CD4-positive, alpha-beta T cell treated with Interleukin-10 for 1 hour (primary cell): ENCODE data around the gene EYS.

Experiments used
- DNase-seq: peaks from one replicate; pipeline ENCODE4 v3.0.0-alpha.2; 2020

EYS gene

GRCh38 chr6:64197246-64197645 lies 1509.8 kb downstream of the EYS start:
- DNase-seq, result no peak

DNA sequence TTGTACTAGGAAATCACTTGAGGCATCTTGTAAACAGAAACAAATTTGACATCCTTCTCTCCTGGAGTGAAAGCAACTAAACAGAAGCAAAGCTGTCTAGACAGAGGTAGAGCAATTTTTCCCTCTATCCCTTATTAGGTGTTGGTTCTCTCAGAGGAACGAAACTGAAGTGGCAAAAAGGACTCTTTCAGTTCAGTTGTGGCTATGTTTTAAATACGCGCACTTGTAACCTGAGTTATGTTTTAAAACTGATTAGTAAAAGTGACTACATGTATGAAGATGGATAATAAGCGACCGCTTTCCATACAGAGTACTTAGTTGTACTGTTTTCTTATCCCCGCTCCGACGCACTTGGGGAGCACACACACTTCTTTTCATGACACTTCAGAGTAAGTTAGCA lies 1520.4 kb downstream of the EYS start:
- no peak for DNase-seq

GRCh38 chr6:64185621-64186020 lies 1521.4 kb downstream of the EYS start:
- DNase-seq, result no peak

DNA sequence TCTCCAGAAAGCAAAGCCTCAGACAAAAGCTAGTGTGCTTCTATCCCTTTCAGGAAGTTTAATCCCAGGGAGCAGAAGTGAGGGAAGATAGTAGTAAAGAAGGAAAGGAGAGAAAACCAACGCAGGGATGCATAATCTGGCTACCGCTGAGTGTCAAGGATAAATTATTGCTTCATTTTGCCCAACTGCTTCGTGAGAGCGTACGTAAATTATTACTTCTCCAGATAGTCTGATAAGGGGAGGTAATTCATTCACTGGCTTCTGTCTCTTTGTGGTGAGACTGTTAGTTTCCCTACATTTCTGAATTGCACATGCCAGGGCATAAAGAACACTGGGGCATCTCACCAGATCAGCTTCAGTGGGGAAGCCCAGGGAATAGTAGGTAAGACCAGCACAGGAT lies 1531.7 kb downstream of the EYS start:
- no peak for DNase-seq

DNA sequence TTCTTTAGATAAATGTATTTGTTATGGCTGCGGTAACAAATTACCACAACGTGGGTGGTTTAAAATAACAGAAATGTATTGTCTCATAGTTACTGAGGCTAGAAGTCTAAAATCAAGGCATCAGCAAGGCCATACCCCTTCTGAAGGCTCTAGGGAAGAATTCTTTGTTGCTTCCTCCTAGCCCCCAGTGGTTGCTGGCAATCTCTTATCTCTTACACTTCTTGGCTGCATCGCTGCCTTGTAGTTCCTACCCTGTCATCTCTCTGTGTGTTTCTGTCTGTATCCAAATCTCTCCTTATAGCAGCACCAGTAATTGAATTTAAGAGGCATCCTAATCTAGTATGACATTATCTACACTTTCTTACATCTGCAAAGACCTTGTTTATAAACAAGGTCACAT lies 1536.7 kb downstream of the EYS start:
- no peak for DNase-seq

- no peak for DNase-seq
Measured at GRCh38 chr6:64160486-64160885, 1546.5 kb downstream of the EYS start.

GRCh38 chr6:64155063-64155462 lies 1552.0 kb downstream of the EYS start:
- no peak for DNase-seq

- no peak for DNase-seq
Measured at GRCh38 chr6:64146876-64147275, 1560.2 kb downstream of the EYS start.

- no peak for DNase-seq
Measured at GRCh38 chr6:64146094-64146493, 1560.9 kb downstream of the EYS start.

DNA sequence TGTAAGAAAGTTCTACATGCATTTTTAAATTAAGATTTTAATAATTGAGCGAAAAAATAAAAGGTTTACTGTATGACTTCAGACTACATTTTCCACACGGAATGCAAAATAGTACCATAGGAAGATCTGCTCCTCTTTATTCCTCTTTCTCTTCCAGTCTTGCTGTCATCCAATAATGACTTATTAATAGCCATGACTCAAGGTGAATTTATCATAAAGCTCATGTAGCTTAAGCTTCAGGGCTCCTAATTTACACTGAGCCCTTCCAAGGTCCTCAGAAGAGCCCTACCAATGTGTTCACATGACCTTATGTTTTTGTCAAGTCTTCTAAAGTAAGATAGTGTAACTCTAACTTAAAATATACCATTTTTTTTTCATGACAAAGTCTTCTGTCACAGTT lies 1561.4 kb downstream of the EYS start:
- no peak for DNase-seq

- no peak for DNase-seq
Measured at GRCh38 chr6:64143101-64143500, 1563.9 kb downstream of the EYS start.

DNA sequence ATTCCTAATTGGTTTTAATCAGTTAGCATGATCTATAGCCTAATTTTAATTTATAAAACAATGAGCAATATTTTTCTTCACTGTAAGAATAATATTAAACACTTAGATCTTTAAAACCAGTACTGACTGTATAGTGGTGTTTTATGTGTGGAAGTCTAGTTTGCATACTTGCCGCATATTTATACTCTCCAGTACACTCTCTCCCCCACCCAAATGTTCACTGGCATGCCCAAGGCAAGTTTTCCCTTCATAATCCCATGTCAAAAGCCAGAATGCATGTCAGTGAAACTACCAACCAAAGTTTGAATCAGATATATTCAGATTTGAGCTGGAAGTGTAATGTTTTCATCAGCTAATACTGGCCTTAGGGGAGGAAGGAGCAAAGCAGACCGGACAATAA lies 1565.3 kb downstream of the EYS start:
- no peak for DNase-seq

DNA sequence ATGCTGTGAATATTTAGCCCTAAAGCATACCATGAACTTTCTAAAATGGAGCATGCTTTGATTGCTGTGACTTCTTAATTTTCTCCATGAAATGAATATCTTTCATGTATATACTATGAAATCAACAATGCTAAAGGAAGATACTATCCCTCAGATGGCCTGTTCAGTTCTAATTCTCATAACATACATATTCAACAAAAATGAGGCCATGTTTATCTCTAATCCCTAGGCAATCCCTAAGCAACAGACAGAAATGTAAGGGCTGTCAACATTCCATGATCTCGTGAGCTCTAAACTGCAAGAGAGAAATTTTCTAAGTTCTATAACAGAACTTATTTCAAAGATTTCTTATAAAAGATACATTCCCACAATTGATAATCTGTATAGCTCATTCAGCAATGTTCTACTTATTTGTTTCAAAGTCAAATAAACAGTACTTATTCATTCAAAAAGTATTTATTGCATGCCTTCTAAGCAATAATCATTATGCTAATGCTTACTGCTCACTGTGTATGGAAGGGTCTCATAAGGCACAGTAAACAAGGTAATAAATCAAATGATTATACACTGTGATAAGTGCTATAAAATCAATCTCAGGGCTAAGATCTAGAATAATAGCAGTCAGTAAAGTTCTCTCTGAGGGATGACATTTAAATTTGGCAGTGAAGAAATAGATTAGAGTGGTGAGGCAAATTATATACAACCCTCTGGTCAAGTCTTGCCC lies 1578.6 kb downstream of the EYS start:
- no peak for DNase-seq

GRCh38 chr6:64123761-64124633 lies 1583.0 kb downstream of the EYS start:
- DNase-seq, result no peak

DNA sequence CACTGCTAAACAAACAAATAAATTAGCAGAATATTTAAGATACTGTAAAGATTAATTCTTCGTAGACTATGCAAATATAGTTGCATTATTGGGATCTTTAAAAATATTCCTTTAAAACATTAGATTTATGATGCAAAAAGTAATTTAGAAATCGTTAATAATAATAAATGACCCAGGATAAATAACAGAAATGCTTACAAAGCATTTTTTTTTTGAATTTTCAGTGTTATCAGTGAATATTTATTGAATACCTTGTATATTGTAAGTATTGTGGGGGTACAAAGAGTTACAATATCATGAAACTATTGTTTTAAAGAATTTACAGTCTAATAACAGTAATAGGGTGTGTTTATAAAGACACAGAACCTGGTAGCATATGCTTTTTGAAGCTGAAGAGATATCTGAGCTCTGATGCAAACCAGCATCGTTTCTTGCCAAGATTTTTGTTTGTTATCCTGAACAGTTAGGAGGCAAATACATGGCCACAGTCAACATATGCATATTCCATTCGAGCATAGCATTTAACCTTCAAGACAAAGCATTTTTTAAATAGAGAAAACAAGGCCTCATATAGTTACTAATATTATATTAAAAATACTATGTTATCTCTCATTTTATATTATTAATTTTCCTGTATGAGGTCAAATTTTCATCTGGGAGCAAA lies 1584.2 kb downstream of the EYS start:
- no peak for DNase-seq

- no peak for DNase-seq
Measured at GRCh38 chr6:64121011-64121565, 1585.9 kb downstream of the EYS start.

DNA sequence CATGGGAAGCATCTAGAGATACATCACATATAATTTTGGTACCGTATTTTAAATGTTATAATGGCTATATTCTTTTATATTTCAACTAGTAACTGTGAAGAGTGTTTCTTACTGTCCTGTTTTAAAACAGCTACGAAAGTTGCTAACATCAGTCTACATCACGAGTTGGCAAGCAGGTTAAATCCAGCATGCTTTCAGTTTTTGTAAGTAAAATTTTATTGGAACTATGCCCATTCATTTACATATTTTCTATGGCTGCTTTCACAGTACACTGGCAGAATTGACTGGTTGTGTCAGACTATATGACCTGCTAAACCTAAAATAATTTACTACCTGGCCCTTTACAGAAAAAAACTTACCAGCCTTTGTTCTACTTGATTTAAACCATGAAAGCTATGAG lies 1593.3 kb downstream of the EYS start:
- DNase-seq, result no peak

DNA sequence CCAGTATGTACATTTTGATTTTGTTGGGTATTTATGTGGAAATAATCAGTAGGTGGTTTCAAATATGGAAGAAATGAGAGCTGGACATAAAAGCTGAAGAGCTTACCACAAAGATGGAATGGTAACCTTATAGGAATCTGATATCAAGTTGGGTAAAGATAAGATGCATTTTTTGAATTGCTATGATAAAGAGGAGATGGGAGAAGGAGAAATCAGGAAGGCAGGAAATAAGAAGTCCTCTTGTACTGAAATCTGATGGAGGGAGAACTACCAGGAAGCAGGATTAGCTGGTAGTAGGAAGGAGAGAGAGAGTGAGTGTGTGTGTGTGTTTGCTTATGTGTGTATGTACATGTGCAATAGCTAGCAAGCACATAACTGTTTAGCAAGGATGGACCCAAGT lies 1603.0 kb downstream of the EYS start:
- DNase-seq, result no peak

- no peak for DNase-seq
Measured at GRCh38 chr6:64103480-64103879, 1603.5 kb downstream of the EYS start.

DNA sequence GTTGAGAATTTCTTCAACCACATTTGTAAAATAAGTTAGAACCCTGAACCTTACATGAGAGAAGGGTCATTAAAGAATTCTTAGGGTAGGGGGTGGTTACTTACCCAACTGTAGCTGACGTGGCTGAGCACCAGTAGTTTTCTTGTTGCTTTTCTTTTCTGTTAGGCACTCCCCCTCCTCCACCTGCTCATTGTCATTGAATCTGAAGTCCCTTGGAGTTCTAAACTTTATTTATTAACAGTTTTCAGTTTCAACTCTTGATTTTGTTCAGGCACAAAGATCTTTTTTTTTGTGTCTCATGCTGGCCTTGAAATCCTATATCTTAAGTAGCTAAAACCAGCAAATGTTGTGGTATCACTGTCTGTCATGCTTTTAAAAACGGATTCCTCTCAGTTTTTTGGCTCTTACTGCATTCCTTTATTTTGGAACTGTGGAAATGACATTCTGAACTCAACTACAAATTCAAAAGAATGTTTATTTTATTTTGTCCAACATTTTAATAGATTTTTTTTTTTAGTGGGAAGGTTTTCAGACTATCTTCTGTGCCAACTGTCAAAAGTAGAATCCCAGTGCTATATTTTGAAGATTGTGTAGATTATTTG lies 1606.2 kb downstream of the EYS start:
- DNase-seq, result no peak

DNA sequence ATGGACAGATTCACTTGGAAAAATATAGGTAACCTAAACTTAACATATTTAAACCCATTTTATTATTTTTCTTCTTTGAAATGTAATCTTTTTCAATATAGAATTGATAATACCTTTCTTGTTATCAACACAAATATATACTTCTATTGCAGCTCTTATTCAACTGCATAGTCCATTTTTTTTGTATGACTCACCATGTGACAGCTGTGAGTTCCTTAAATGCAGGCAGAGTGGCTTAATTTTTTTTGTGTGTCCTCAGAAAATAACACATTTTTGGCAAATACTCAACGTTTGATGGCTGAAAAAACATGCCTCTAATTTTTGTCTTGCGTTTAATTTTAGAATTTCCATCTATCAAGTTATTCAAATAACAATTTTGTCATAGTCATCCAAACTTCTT lies 1616.7 kb downstream of the EYS start:
- DNase-seq, result no peak

- no peak for DNase-seq
Measured at GRCh38 chr6:64085126-64085525, 1621.9 kb downstream of the EYS start.

- no peak for DNase-seq
Measured at GRCh38 chr6:64084185-64084663, 1622.8 kb downstream of the EYS start.
